Uterus (tissue), 4 donors: ENCODE measurements around the gene WWOX. TPM values are rescaled to one million over a fixed set of nuclear protein-coding genes. Genes with fewer than 3 reads are reported as not detected.

Experiments
- DNase-seq, 2 donors: peaks; one replicate each; pipeline ENCODE4 v3.0.0-alpha.2; 2019 to 2020
- H3K27ac ChIP-seq, 2 donors: fragments of 200-600 bp; sonication (generic); 1 replicate in 1 of 2; 2 replicates in 1 of 2; pipeline ENCODE4 v1.5.1; 2016 to 2018
- H3K27me3 ChIP-seq, 2 donors: fragments of 200-600 bp; sonication (generic); one replicate each; pipeline ENCODE4 v1.5.1; 2018 to 2019; ENCODE audit warnings: control low read depth in 1 of 2
- H3K36me3 ChIP-seq, 2 donors: fragments of 200-600 bp; sonication (generic); one replicate each; pipeline ENCODE4 v1.5.1; 2019; ENCODE audit warnings: control low read depth in 1 of 2
- H3K4me1 ChIP-seq, 2 donors: fragments of 200-600 bp; sonication (generic); one replicate each; pipeline ENCODE4 v1.5.1; 2018 to 2019; ENCODE audit warnings: control low read depth in 1 of 2
- H3K4me3 ChIP-seq, 2 donors: fragments of 200-600 bp; sonication (generic); 1 replicate in 1 of 2; 2 replicates in 1 of 2; pipeline ENCODE4 v1.5.1; 2018 to 2019; ENCODE audit warnings: mild to moderate bottlenecking in 1 of 2
- H3K9me3 ChIP-seq, 2 donors: fragments of 200-600 bp; sonication (generic); one replicate each; pipeline ENCODE4 v1.5.1; 2019; ENCODE audit warnings: control low read depth in 1 of 2
- CTCF ChIP-seq, 4 experiments: fragments of 200-600 bp in 2 of 4; fragments of 450-650 bp in 2 of 4; sonication (generic) in 2 of 4; IDR thresholded peaks; one replicate each; pipeline ENCODE4 v1.5.1; 2016 to 2019; ENCODE audit warnings: antibody characterized with exemption in 4 of 4, mild to moderate bottlenecking in 2 of 4, moderate library complexity in 1 of 4
- POLR2A ChIP-seq, 2 donors: fragments of 450-650 bp; IDR thresholded peaks; one replicate each; pipeline ENCODE4 v1.6.1; 2016; ENCODE audit warnings: antibody characterized with exemption in 2 of 2, mild to moderate bottlenecking in 1 of 2, moderate library complexity in 1 of 2
- intact Hi-C: fragments of 100-400 bp; cut with DNase I; formaldehyde crosslinking; loops from one replicate; pipeline ENCODE4 v1.15.1; 2023; ENCODE audit warnings: low total_unique reads
- total RNA-seq, 4 donors: library from RNA; depleted of rRNA in 3 of 4; stranded (reverse); fragments of >200 nt in 3 of 4; gene quantifications; one replicate each; pipeline versions ENCODE4 v1.1.0 to v1.2.4, GENCODE V29; 2014 to 2023
- donor health status: DM: yes; HTN: yes; CAD: no.

Gene WWOX
- total RNA-seq, 4 donors from 2014 or later = 34.1 to 99.9 (median 55.8) TPM

GRCh38 chr16:78462288-78463208, 363.1 kb downstream of the WWOX start:
- TF ChIP-seq POLR2A (IDR thresholded peaks at IDR 0.05) = no peak
- no peak for TF ChIP-seq CTCF (IDR thresholded peaks at IDR 0.05)
- Histone ChIP-seq H3K9me3 (no peaks in the 10 kb centered on the region), H3K4me1 (no peaks in the 10 kb centered on the region), H3K4me3 (no peak overlapping the region), H3K36me3 (no peaks in the 10 kb centered on the region), H3K27ac (no peak overlapping the region), H3K27me3 (no peaks in the 10 kb centered on the region)
- intact Hi-C loops = no loop called here
- DNase-seq = no peak

- Histone ChIP-seq H3K4me3 (no peak overlapping the region), H3K4me1 (no peaks in the 10 kb centered on the region), H3K27me3 (no peaks in the 10 kb centered on the region), H3K36me3 (no peaks in the 10 kb centered on the region), H3K27ac (no peak overlapping the region), H3K9me3 (no peaks in the 10 kb centered on the region)
- no peak for DNase-seq
- intact Hi-C loops = no loop called here
- TF ChIP-seq CTCF (IDR thresholded peaks at IDR 0.05) (no peak), POLR2A (IDR thresholded peaks at IDR 0.05) (no peak)
Measured at GRCh38 chr16:78463591-78463990, 364.1 kb downstream of the WWOX start.

- DNase-seq = no peak
- no peak overlapping the region for H3K27ac ChIP-seq
- no peaks in the 10 kb centered on the region for H3K27me3 ChIP-seq
- no peaks in the 10 kb centered on the region for H3K4me1 ChIP-seq
- H3K36me3 ChIP-seq = no peaks in the 10 kb centered on the region
- intact Hi-C loops = no loop called here
- TF ChIP-seq CTCF (IDR thresholded peaks at IDR 0.05) (no peak), POLR2A (IDR thresholded peaks at IDR 0.05) (no peak)
- H3K4me3 ChIP-seq = no peak overlapping the region
- no peaks in the 10 kb centered on the region for H3K9me3 ChIP-seq
Measured at GRCh38 chr16:78464833-78465232, 365.4 kb downstream of the WWOX start.

- H3K4me3 ChIP-seq = no peak overlapping the region
- intact Hi-C loops = no loop called here
- TF ChIP-seq CTCF (IDR thresholded peaks at IDR 0.05) (no peak), POLR2A (IDR thresholded peaks at IDR 0.05) (no peak)
- H3K9me3 ChIP-seq = no peaks in the 10 kb centered on the region
- H3K36me3 ChIP-seq = no peaks in the 10 kb centered on the region
- no peaks in the 10 kb centered on the region for H3K27me3 ChIP-seq
- no peak for DNase-seq
- no peaks in the 10 kb centered on the region for H3K4me1 ChIP-seq
- no peak overlapping the region for H3K27ac ChIP-seq
Measured at GRCh38 chr16:78465730-78466129, 366.3 kb downstream of the WWOX start.

GRCh38 chr16:78469787-78470186, 370.3 kb downstream of the WWOX start:
- H3K27me3 ChIP-seq = no peaks in the 10 kb centered on the region
- H3K4me1 ChIP-seq = no peaks in the 10 kb centered on the region
- no peak overlapping the region for H3K4me3 ChIP-seq
- TF ChIP-seq POLR2A (IDR thresholded peaks at IDR 0.05) = no peak
- TF ChIP-seq CTCF (IDR thresholded peaks at IDR 0.05) = no peak
- H3K27ac ChIP-seq = no peak overlapping the region
- no peaks in the 10 kb centered on the region for H3K9me3 ChIP-seq
- intact Hi-C loops = no loop called here
- no peaks in the 10 kb centered on the region for H3K36me3 ChIP-seq
- DNase-seq = no peak
